Measurements from ENCODE around the gene ETDB.

DNA sequence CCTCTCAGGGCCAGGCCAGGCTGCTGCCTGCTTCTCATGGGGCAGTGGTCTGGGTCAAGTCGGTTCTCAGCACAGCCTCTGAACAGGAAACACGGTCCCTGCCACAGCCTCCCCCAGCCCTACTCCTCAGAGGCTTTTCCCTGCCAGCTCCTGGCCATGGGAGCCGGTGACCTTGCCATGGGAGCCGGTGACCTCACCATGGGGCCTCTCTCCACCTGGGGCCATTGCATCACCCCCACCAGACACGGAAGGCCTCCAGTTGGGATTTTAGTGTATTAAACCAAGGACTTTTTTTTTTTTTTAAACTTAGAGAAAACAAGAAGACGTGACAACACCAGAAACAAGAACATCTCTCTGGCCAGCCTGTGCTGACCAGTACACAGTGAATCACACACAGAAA, 25.6 kb downstream of the ETDB start:
- TF ChIP-seq POLR2A (IDR thresholded peaks at IDR 0.05; ENCODE audit: low read length): no peak
- TF ChIP-seq GATA1 (IDR thresholded peaks at IDR 0.05; ENCODE audit: low read depth, low read length): no peak

Data from erythroblast (primary cell).